ENCODE measurements around the gene CLRN2. TPM values are rescaled to one million over a fixed set of nuclear protein-coding genes. Genes with fewer than 3 reads are reported as not detected.

The CLRN2 gene
- total RNA-seq, 1 donor from 2014 or later = not detected

GRCh38 chr4:17512973-17513665 is 1.8 kb upstream of the CLRN2 start:
- TF ChIP-seq, protein P1, sequence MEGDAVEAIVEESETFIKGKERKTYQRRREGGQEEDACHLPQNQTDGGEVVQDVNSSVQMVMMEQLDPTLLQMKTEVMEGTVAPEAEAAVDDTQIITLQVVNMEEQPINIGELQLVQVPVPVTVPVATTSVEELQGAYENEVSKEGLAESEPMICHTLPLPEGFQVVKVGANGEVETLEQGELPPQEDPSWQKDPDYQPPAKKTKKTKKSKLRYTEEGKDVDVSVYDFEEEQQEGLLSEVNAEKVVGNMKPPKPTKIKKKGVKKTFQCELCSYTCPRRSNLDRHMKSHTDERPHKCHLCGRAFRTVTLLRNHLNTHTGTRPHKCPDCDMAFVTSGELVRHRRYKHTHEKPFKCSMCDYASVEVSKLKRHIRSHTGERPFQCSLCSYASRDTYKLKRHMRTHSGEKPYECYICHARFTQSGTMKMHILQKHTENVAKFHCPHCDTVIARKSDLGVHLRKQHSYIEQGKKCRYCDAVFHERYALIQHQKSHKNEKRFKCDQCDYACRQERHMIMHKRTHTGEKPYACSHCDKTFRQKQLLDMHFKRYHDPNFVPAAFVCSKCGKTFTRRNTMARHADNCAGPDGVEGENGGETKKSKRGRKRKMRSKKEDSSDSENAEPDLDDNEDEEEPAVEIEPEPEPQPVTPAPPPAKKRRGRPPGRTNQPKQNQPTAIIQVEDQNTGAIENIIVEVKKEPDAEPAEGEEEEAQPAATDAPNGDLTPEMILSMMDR (IDR thresholded peaks at IDR 0.05; ENCODE audit: borderline replicate concordance) = no peak
- Histone ChIP-seq H3K4me1 (peaks cover 27% of the 10 kb centered on the region), H3K9me3 (replicated peaks) (no peaks in the 10 kb centered on the region), H3K27me3 (ENCODE audit: low read depth) (peaks cover 21% of the 10 kb centered on the region), H3K27ac (replicated peaks) (no peak overlapping the region), H3K4me3 (no peak overlapping the region), H3K36me3 (peaks cover 12% of the 10 kb centered on the region)
- DNase-seq = no peak
- intact Hi-C loops (cut with micrococcal nuclease) = no loop called here

GRCh38 chr4:17515445-17516407 is 761 bp downstream of the CLRN2 start:
- peaks cover 19% of the 10 kb centered on the region for H3K4me1 ChIP-seq
- no peak for DNase-seq
- H3K27me3 ChIP-seq (ENCODE audit: low read depth) = peaks cover 39% of the 10 kb centered on the region
- no peak overlapping the region for H3K4me3 ChIP-seq
- no peaks in the 10 kb centered on the region for H3K9me3 ChIP-seq (replicated peaks)
- TF ChIP-seq, protein P1 (IDR thresholded peaks at IDR 0.05; ENCODE audit: borderline replicate concordance) = no peak
- intact Hi-C loops (cut with micrococcal nuclease) = no loop called here
- no peak overlapping the region for H3K27ac ChIP-seq (replicated peaks)
- H3K36me3 ChIP-seq = no peaks in the 10 kb centered on the region

DNA sequence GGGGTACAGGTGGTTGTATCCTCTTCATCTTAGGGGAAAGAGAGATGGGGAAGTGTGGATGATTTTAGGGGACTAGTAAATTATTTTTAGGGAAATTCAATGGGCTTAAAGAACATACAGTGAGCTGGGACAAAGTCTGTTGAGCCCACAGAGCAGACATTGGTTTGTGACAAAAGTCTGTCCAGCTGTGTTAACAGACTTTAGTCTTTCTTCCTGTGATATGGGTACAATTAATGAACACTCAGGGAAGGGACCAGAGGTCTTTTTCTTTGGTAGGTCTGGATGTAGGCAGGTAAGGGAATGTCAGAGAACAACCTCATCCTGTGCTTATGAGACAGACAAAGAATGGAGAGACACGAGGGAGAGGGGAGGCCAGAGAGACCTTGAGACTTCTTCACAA is 2.0 kb downstream of the CLRN2 start:
- no peaks in the 10 kb centered on the region for H3K36me3 ChIP-seq
- H3K27ac ChIP-seq (replicated peaks) = no peak overlapping the region
- TF ChIP-seq, protein P1 (IDR thresholded peaks at IDR 0.05; ENCODE audit: borderline replicate concordance) = no peak
- H3K9me3 ChIP-seq (replicated peaks) = no peaks in the 10 kb centered on the region
- no peak overlapping the region for H3K4me3 ChIP-seq
- H3K27me3 ChIP-seq (ENCODE audit: low read depth) = peaks cover 39% of the 10 kb centered on the region
- intact Hi-C loops (cut with micrococcal nuclease) = no loop called here
- DNase-seq = no peak
- H3K4me1 ChIP-seq = peaks cover 8% of the 10 kb centered on the region

GRCh38 chr4:17517664-17518063 is 2.7 kb downstream of the CLRN2 start:
- Histone ChIP-seq H3K4me1 (peaks cover 3% of the 10 kb centered on the region), H3K4me3 (no peak overlapping the region), H3K27me3 (ENCODE audit: low read depth) (peaks cover 39% of the 10 kb centered on the region), H3K36me3 (no peaks in the 10 kb centered on the region), H3K9me3 (replicated peaks) (no peaks in the 10 kb centered on the region), H3K27ac (replicated peaks) (no peak overlapping the region)
- intact Hi-C loops (cut with micrococcal nuclease) = no loop called here
- TF ChIP-seq, protein P1 (IDR thresholded peaks at IDR 0.05; ENCODE audit: borderline replicate concordance) = no peak
- no peak for DNase-seq

GRCh38 chr4:17521595-17521994 is 6.6 kb downstream of the CLRN2 start:
- intact Hi-C loops (cut with micrococcal nuclease) = no loop called here
- peaks cover 43% of the 10 kb centered on the region for H3K27me3 ChIP-seq (ENCODE audit: low read depth)

More at GRCh38 chr4:17521595-17521994, 6.6 kb downstream of the CLRN2 start:
- no peak for DNase-seq
- Histone ChIP-seq H3K36me3 (no peaks in the 10 kb centered on the region), H3K4me3 (no peak overlapping the region), H3K9me3 (replicated peaks) (no peaks in the 10 kb centered on the region), H3K27ac (replicated peaks) (no peak overlapping the region), H3K4me1 (no peaks in the 10 kb centered on the region)
- TF ChIP-seq, protein P1 (IDR thresholded peaks at IDR 0.05; ENCODE audit: borderline replicate concordance) = no peak
